Myometrial cell (primary cell): ENCODE results near the gene WDR54. TPM values are rescaled to one million over a fixed set of nuclear protein-coding genes. Genes with fewer than 3 reads are reported as not detected.

ENCODE experiments used
- total RNA-seq: library from RNA; depleted of rRNA; stranded (reverse); fragments of >200 nt; gene quantifications from 2 replicates; pipeline ENCODE4 v1.2.3, GENCODE V29; 2015

Gene WDR54, protein sequence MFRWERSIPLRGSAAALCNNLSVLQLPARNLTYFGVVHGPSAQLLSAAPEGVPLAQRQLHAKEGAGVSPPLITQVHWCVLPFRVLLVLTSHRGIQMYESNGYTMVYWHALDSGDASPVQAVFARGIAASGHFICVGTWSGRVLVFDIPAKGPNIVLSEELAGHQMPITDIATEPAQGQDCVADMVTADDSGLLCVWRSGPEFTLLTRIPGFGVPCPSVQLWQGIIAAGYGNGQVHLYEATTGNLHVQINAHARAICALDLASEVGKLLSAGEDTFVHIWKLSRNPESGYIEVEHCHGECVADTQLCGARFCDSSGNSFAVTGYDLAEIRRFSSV
- 54.2 and 63.1 TPM in 2 replicates for total RNA-seq

DNA sequence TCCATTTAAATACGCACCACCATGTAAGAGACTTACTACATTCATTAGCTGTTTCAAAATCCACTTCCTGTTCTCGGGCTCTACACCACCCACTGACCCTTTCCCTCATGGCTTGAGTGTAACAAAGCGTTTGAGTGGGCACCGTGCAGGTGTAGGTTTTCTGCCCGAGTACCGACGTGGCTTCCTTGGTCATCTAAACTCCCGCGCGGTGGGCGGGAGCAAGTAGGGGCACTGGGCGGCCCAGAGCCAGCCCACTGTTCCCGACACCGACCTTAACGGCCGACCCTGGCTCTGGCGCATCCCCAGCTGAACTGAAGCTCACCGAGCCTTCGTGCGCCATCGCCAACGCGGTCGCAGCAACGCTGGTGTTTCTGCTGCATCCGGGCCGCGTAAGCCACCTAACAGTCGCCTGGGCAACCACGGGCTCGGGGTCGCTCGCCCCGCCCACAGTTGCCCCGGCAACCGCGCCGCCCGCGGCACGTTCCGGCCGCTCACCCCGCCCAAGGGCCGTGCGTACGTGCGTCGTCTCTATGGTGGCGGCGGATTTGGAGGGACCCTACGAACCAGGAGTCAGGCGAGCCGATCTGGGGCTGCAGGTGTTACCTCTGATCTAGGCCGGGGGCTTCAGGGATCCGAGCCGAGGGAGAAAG, at the start of gene WDR54, which contains the start of gene C2orf81:
Gene WDR54 (plus strand): TSS at position 510 of the 650 bp plus-strand sequence. CDS start 424 bp downstream, outside the sequence.
Gene C2orf81 (minus strand): TSS at position 399 of the 650 bp plus-strand sequence. CDS start 59 bp downstream, at position 340.

DNA sequence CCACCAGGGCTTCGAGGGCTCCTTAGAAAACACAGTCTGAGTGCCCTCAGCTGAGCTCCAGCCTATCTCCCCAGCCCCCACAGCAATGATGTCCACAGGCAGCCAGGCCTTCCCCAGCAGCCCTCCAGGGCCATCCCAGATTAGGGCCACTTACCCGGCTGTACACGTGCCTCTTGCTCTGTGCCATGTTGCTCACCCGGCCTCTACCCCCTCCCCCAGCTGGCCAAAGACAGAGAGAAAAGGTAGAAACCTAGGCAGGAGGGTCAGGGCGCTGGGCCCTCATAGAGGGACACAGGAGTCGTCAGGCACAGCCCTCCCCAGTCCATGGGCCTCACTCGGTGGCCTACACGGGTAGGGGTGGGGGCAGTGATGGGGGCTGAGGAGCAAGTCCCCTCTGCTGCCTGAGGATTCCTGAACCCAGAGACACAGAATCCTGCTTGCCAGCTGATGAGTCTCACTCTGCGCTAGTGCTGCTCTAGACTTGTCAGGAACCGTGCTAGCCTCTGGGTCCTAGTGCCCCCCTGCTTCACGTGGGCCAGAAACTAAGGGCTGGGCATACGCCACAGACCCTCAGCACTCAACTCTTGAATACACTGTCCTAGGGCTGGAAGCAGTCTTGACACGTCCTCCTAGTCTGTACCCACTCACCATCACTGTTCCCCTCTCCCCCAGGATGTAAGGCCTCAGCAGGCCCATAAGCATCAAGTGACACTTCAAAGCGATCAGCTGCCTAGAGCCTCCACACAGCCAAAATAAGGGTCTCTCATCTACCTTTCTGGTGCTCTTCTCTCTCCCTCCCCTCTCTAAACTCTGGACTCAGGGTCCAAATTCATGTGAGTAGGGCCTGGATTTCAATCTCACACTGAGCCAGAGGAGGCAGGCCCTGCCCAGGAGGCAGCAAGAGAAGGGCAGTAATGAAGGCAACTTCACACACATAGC, 41.4 kb upstream of the WDR54 start, which contains the start of gene DCTN1:
Gene DCTN1 (minus strand): TSS at position 461 of the 939 bp plus-strand sequence. CDS start 274 bp downstream, at position 187.

DNA sequence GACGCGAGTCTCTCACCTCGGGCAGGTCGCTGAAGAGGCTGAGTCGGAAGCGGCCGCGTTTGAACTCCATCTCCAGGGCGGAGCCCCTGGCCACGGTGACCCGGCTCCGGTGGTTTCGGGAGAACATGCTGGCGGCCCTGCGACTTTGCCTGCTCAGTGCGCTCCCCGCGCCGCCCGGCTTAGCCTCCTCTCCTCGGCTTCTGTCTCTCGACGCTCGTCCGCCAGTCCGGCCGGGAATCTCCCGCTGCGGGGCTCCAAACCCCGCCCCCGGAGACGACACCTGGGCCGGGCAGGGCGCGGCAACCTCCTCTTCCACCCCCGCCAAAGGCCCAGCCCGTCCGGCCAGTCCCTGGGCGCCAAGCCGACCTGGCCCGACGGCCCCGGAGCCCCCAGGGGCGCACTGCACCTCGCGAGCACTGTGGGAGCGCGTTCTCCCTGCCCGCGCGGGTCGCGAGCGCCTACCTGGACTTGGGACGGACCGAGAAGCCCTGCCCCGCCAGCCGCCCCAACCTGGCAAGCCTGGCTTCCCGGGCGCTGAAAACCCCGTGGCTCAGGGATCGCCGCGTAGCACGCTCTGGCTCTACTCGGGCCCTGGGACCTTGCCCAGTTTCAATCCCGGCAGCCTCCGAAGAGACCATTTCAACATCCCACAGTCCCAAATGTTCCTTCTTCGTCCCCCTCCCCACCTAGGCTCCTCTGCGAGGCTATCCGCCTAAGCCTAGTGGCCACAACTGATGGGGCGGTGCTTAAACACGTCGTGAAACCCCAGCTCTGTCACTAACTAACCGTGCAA, 20.4 kb downstream of the WDR54 start, which contains the start of gene RTKN:
Gene RTKN (minus strand): TSS at position 248 of the 793 bp plus-strand sequence. CDS start 121 bp downstream, at position 127.

DNA sequence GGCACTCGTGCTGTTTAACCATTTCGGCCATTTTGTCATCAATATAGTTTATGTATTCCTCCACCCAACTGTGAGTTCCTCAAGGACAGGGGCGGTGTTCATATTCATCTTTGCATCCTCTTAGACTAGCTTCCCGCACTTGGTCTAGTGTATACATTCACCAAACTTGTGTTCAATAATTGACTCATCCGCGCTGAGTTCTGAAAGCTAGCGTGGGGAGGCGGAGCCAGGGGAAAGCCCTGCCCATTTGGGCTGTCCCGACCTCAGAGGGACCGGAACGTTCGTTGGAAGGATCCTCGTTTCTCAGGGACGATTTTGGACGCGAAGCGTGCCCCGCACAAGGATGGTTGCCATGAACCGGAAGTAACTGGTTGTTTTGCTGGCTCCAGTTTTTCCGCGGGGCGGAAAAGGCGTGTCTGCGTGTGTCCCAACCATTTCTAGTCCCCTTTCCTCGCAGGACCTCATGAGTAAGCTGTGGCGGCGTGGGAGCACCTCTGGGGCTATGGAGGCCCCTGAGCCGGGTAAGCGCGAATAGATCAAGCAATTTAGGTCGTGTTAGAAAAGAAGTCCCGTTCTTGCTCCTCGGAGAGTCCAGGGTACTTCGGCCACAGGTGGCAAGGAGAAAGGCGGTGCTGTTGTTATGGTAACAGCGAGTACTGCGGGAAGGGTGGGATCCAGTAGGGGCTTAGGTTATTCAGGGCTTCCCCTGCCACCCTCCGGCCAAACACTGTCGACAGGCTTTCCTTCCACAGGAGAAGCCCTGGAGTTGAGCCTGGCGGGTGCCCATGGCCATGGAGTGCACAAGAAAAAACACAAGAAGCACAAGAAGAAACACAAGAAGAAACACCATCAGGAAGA, 33.4 kb downstream of the WDR54 start, which contains the start of gene INO80B:
Gene INO80B (plus strand): TSS at position 434 of the 858 bp plus-strand sequence. CDS start 30 bp downstream, at position 464.

DNA sequence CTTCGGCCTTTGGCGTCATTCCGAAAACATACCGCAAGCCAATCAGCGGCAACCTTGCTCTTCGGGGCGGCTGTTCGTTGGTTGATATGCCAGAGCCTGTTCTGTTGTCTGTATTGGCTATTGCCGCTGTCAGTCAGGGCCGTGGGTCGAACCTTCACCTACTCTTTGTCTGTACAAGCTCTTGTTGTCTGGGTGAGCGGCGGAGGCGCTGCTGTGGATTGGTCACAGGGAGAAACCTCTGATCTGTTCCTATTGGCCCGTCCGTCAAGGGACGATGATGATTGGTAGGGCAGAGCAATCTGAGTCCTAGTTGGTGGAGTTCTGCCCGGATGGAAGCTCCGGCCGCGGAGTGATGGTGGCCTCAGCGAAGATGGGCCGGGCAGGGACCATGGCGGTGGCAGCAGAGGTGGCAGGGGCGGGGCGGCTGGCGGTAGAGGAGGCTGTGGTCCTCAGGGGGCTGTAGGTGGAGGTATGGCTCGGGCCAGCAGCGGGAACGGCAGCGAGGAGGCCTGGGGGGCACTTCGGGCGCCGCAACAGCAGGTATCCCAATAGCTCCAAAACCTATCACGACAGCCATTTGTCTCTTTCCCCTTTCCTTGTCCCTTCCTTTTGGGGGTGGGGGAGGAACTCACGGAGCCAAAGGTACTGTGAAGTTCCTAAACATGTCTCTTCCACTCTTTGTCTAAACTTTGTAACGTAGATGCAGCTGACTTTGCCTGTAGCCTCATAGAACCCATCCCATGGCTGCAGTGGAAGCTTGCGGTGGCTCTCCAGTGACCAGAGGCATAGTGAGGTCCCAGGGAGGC, 36.8 kb downstream of the WDR54 start, which contains the start of gene WBP1:
Gene WBP1 (plus strand): TSS at position 307 of the 806 bp plus-strand sequence. CDS start 165 bp downstream, at position 472.

DNA sequence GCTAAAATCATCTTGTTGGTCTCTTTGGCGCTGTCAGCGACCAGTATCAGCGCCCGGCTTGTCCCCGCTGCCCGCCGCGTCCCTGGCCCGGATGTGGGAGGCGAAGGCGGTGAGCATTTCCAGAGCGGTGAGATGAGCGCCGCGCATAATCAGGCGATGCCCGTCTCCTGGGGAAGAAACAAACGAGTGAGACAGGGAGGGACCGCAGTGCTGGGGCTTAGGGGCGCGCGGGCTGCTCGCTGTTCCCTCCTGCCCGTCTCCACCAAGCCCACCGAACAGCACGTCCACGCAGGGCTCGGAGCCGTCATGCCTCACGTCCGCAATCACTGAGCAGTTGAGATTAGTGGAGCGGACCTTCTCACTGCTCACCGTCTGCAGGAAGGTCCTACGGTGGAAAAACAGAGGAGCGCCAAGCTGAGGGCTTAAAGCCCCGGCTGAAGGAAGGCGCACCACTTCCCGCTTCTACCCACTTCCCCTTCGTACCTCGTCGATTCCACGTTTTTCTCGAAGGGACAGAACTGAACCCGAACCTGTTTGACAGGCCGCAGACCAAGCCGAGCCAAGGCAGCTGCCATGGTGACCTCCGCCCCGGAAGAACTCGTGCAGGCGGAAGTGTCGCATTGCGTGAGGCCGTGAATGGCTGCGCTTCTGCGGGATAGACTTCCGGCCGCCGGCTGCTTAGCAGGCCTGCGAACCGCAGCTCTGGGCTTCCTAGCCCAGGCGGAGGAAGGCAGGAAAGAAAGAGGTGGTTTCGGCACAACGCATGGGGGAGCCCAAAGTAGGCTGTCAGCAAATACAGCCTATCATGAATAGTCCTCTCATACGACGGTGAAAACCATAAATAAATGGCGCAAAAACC, 50.8 kb downstream of the WDR54 start, which contains the start of gene MRPL53:
Gene MRPL53 (minus strand): TSS at position 595 of the 859 bp plus-strand sequence. CDS start 20 bp downstream, at position 575.

Other genes with a start within 250 kb of the WDR54 start
- 79.2 and 99.7 TPM in 2 replicates for gene MOB1A, start 242.9 kb upstream of the WDR54 start, total RNA-seq
- gene MTHFD2, start 223.1 kb upstream of the WDR54 start, total RNA-seq = 158 and 179 TPM in 2 replicates
- gene SLC4A5, start 78.3 kb upstream of the WDR54 start, total RNA-seq = not detected in 2 replicates
- 139 and 142 TPM in 2 replicates for gene DCTN1, start 41.4 kb upstream of the WDR54 start, total RNA-seq
- gene C2orf81, start 111 bp upstream of the WDR54 start, total RNA-seq = 2.8 and 7.5 TPM in 2 replicates
- 14.9 and 18.7 TPM in 2 replicates for gene RTKN, start 20.2 kb downstream of the WDR54 start, total RNA-seq
- gene INO80B, start 33.4 kb downstream of the WDR54 start, total RNA-seq = 3.0 and 18.2 TPM in 2 replicates
- gene WBP1, start 36.7 kb downstream of the WDR54 start, total RNA-seq = 54.1 and 60.8 TPM in 2 replicates
- 102 and 123 TPM in 2 replicates for gene MOGS, start 43.7 kb downstream of the WDR54 start, total RNA-seq
- 39.5 and 60.5 TPM in 2 replicates for gene MRPL53, start 51.0 kb downstream of the WDR54 start, total RNA-seq
- gene CCDC142, start 61.3 kb downstream of the WDR54 start, total RNA-seq = 8.4 and 11.7 TPM in 2 replicates
- 18.5 and 31.2 TPM in 2 replicates for gene TTC31, start 61.4 kb downstream of the WDR54 start, total RNA-seq
- gene LBX2, start 77.9 kb downstream of the WDR54 start, total RNA-seq = 1.7 and 4.1 TPM in 2 replicates
- 11.7 and 16.4 TPM in 2 replicates for gene PCGF1, start 86.0 kb downstream of the WDR54 start, total RNA-seq
- not detected in 2 replicates for gene TLX2, start 92.7 kb downstream of the WDR54 start, total RNA-seq
- 0.58 TPM in 1 of 2 replicates, not detected in the other for gene DQX1, start 104.5 kb downstream of the WDR54 start, total RNA-seq
- 84.5 and 84.9 TPM in 2 replicates for gene AUP1, start 108.0 kb downstream of the WDR54 start, total RNA-seq
- gene HTRA2, start 108.2 kb downstream of the WDR54 start, total RNA-seq = 38.5 and 44.4 TPM in 2 replicates
- gene LOXL3, start 132.2 kb downstream of the WDR54 start, total RNA-seq = 12.9 and 15.6 TPM in 2 replicates
- 23.9 and 30.3 TPM in 2 replicates for gene DOK1, start 133.0 kb downstream of the WDR54 start, total RNA-seq
- gene M1AP, start 226.6 kb downstream of the WDR54 start, total RNA-seq = not detected in 2 replicates
- 4.0 and 9.7 TPM in 2 replicates for gene SEMA4F, start 232.5 kb downstream of the WDR54 start, total RNA-seq